ENCODE data around the gene KCNE1.

KCNE1 gene

GRCh38 chr21:34518301-34518700, 6.3 kb upstream of the KCNE1 start:
- Mint-ChIP-seq H3K36me3 (ENCODE audit: insufficient read depth) (peaks cover 2% of the 10 kb centered on the region), H3K4me3 (no peak overlapping the region), H3K9me3 (no peaks in the 10 kb centered on the region), H3K27me3 (no peaks in the 10 kb centered on the region), H3K4me1 (peaks cover 6% of the 10 kb centered on the region), H3K27ac (ENCODE audit: low read depth) (no peak overlapping the region)
- ATAC-seq (replicated peaks; ENCODE audit: extremely low read depth, poor library complexity, severe bottlenecking) (no peak), DNase-seq (ENCODE audit: low spot score in 2 of 2) (no peak)

GRCh38 chr21:34517491-34518245, 5.7 kb upstream of the KCNE1 start:
- no peaks in the 10 kb centered on the region for H3K9me3 Mint-ChIP-seq
- H3K4me3 Mint-ChIP-seq, result no peak overlapping the region
- H3K27ac Mint-ChIP-seq (ENCODE audit: low read depth), result no peak overlapping the region
- no peaks in the 10 kb centered on the region for H3K27me3 Mint-ChIP-seq
- ATAC-seq (replicated peaks; ENCODE audit: extremely low read depth, poor library complexity, severe bottlenecking) (no peak), DNase-seq (ENCODE audit: low spot score in 2 of 2) (no peak)
- peaks cover 6% of the 10 kb centered on the region for H3K4me1 Mint-ChIP-seq
- peaks cover 2% of the 10 kb centered on the region for H3K36me3 Mint-ChIP-seq (ENCODE audit: insufficient read depth)

- peaks cover 6% of the 10 kb centered on the region for H3K4me1 Mint-ChIP-seq
- peaks cover 4% of the 10 kb centered on the region for H3K36me3 Mint-ChIP-seq (ENCODE audit: insufficient read depth)
- H3K27ac Mint-ChIP-seq (ENCODE audit: low read depth), result no peak overlapping the region
- no peaks in the 10 kb centered on the region for H3K9me3 Mint-ChIP-seq
- ATAC-seq (replicated peaks; ENCODE audit: extremely low read depth, poor library complexity, severe bottlenecking), result no peak
- H3K4me3 Mint-ChIP-seq, result no peak overlapping the region
- H3K27me3 Mint-ChIP-seq, result no peaks in the 10 kb centered on the region
- no peak for DNase-seq (ENCODE audit: low spot score in 2 of 2)
Measured at GRCh38 chr21:34517039-34517438, 5.0 kb upstream of the KCNE1 start.

- Mint-ChIP-seq H3K27ac (ENCODE audit: low read depth) (no peak overlapping the region), H3K4me3 (no peak overlapping the region), H3K36me3 (ENCODE audit: insufficient read depth) (peaks cover 5% of the 10 kb centered on the region), H3K4me1 (peaks cover 11% of the 10 kb centered on the region), H3K9me3 (no peaks in the 10 kb centered on the region), H3K27me3 (no peaks in the 10 kb centered on the region)
- DNase-seq (ENCODE audit: low spot score in 2 of 2), result no peak
- no peak for ATAC-seq (replicated peaks; ENCODE audit: extremely low read depth, poor library complexity, severe bottlenecking)
Measured at GRCh38 chr21:34514576-34515115, 2.6 kb upstream of the KCNE1 start.

GRCh38 chr21:34513129-34513675, 1.2 kb upstream of the KCNE1 start:
- ATAC-seq (replicated peaks; ENCODE audit: extremely low read depth, poor library complexity, severe bottlenecking) (no peak), DNase-seq (ENCODE audit: low spot score in 2 of 2) (no peak)
- Mint-ChIP-seq H3K27ac (ENCODE audit: low read depth) (no peak overlapping the region), H3K36me3 (ENCODE audit: insufficient read depth) (peaks cover 4% of the 10 kb centered on the region), H3K9me3 (no peaks in the 10 kb centered on the region), H3K4me1 (peaks cover 11% of the 10 kb centered on the region), H3K27me3 (no peaks in the 10 kb centered on the region), H3K4me3 (no peak overlapping the region)

- Mint-ChIP-seq H3K4me3 (no peak overlapping the region), H3K27me3 (peaks cover 14% of the 10 kb centered on the region), H3K4me1 (peaks cover 5% of the 10 kb centered on the region), H3K9me3 (no peaks in the 10 kb centered on the region), H3K36me3 (ENCODE audit: insufficient read depth) (peaks cover 4% of the 10 kb centered on the region), H3K27ac (ENCODE audit: low read depth) (no peak overlapping the region)
- ATAC-seq (replicated peaks; ENCODE audit: extremely low read depth, poor library complexity, severe bottlenecking), result no peak
- no peak for DNase-seq (ENCODE audit: low spot score in 2 of 2)
Measured at GRCh38 chr21:34511181-34511580, 829 bp downstream of the KCNE1 start.

- DNase-seq (ENCODE audit: low spot score in 2 of 2), result no peak
- Mint-ChIP-seq H3K9me3 (no peaks in the 10 kb centered on the region), H3K27me3 (peaks cover 21% of the 10 kb centered on the region), H3K4me1 (peaks cover 5% of the 10 kb centered on the region), H3K4me3 (no peak overlapping the region), H3K27ac (ENCODE audit: low read depth) (no peak overlapping the region), H3K36me3 (ENCODE audit: insufficient read depth) (peaks cover 4% of the 10 kb centered on the region)
- no peak for ATAC-seq (replicated peaks; ENCODE audit: extremely low read depth, poor library complexity, severe bottlenecking)
Measured at GRCh38 chr21:34510148-34511142, 1.6 kb downstream of the KCNE1 start.

GRCh38 chr21:34509151-34509550, 2.9 kb downstream of the KCNE1 start:
- Mint-ChIP-seq H3K27ac (ENCODE audit: low read depth) (no peak overlapping the region), H3K9me3 (no peaks in the 10 kb centered on the region), H3K36me3 (ENCODE audit: insufficient read depth) (peaks cover 4% of the 10 kb centered on the region), H3K4me1 (peaks cover 5% of the 10 kb centered on the region), H3K27me3 (peaks cover 34% of the 10 kb centered on the region), H3K4me3 (no peak overlapping the region)
- no peak for DNase-seq (ENCODE audit: low spot score in 2 of 2)
- ATAC-seq (replicated peaks; ENCODE audit: extremely low read depth, poor library complexity, severe bottlenecking), result no peak

GRCh38 chr21:34504595-34504994, 7.4 kb downstream of the KCNE1 start:
- Mint-ChIP-seq H3K36me3 (ENCODE audit: insufficient read depth) (no peaks in the 10 kb centered on the region), H3K4me1 (no peaks in the 10 kb centered on the region), H3K27ac (ENCODE audit: low read depth) (no peak overlapping the region), H3K4me3 (no peak overlapping the region), H3K9me3 (no peaks in the 10 kb centered on the region), H3K27me3 (peaks cover 60% of the 10 kb centered on the region)
- no peak for ATAC-seq (replicated peaks; ENCODE audit: extremely low read depth, poor library complexity, severe bottlenecking)
- no peak for DNase-seq (ENCODE audit: low spot score in 2 of 2)

GRCh38 chr21:34502480-34503106, 9.4 kb downstream of the KCNE1 start:
- Mint-ChIP-seq H3K27me3 (peaks cover 78% of the 10 kb centered on the region), H3K9me3 (peaks cover 6% of the 10 kb centered on the region), H3K4me1 (no peaks in the 10 kb centered on the region), H3K27ac (ENCODE audit: low read depth) (no peak overlapping the region), H3K36me3 (ENCODE audit: insufficient read depth) (no peaks in the 10 kb centered on the region), H3K4me3 (no peak overlapping the region)
- DNase-seq (ENCODE audit: low spot score in 2 of 2) (no peak), ATAC-seq (replicated peaks; ENCODE audit: extremely low read depth, poor library complexity, severe bottlenecking) (no peak)

GRCh38 chr21:34501716-34502115, 10.3 kb downstream of the KCNE1 start:
- Mint-ChIP-seq H3K4me3 (no peak overlapping the region), H3K27me3 (peaks cover 79% of the 10 kb centered on the region), H3K36me3 (ENCODE audit: insufficient read depth) (peaks cover 1% of the 10 kb centered on the region), H3K9me3 (peaks cover 11% of the 10 kb centered on the region), H3K4me1 (no peaks in the 10 kb centered on the region), H3K27ac (ENCODE audit: low read depth) (no peak overlapping the region)
- ATAC-seq (replicated peaks; ENCODE audit: extremely low read depth, poor library complexity, severe bottlenecking), result no peak
- DNase-seq (ENCODE audit: low spot score in 2 of 2), result no peak

GRCh38 chr21:34500191-34500590, 11.8 kb downstream of the KCNE1 start:
- H3K4me3 Mint-ChIP-seq, result no peak overlapping the region
- H3K27me3 Mint-ChIP-seq, result peaks cover 79% of the 10 kb centered on the region

More at GRCh38 chr21:34500191-34500590, 11.8 kb downstream of the KCNE1 start:
- ATAC-seq (replicated peaks; ENCODE audit: extremely low read depth, poor library complexity, severe bottlenecking) (no peak), DNase-seq (ENCODE audit: low spot score in 2 of 2) (no peak)
- Mint-ChIP-seq H3K36me3 (ENCODE audit: insufficient read depth) (peaks cover 1% of the 10 kb centered on the region), H3K4me1 (no peaks in the 10 kb centered on the region), H3K27ac (ENCODE audit: low read depth) (no peak overlapping the region), H3K9me3 (peaks cover 20% of the 10 kb centered on the region)

Data from central memory CD8-positive, alpha-beta T cell (primary cell).